Activated naive CD8-positive, alpha-beta T cell (primary cell): Measurements from ENCODE around the gene TAGLN.

Source experiments
- H3K27ac Mint-ChIP-seq: one replicate; pipeline ENCODE4 v1.8.0; 2021; ENCODE audit warnings: mixed read lengths
- H3K27me3 Mint-ChIP-seq: one replicate; pipeline ENCODE4 v1.8.0; 2021; ENCODE audit warnings: mixed read lengths
- H3K36me3 Mint-ChIP-seq: one replicate; pipeline ENCODE4 v1.8.0; 2021; ENCODE audit warnings: mixed read lengths
- H3K4me1 Mint-ChIP-seq: one replicate; pipeline ENCODE4 v1.8.0; 2021; ENCODE audit warnings: low read depth, mixed read lengths
- H3K4me3 Mint-ChIP-seq: one replicate; pipeline ENCODE4 v1.8.0; 2021; ENCODE audit warnings: mild to moderate bottlenecking, mixed read lengths
- H3K9me3 Mint-ChIP-seq: one replicate; pipeline ENCODE4 v1.8.0; 2021; ENCODE audit warnings: low read depth, mixed read lengths

The TAGLN gene

GRCh38 chr11:117248341-117248740 is 49.2 kb downstream of the TAGLN start:
- Mint-ChIP-seq H3K4me3 (no peak overlapping the region), H3K36me3 (peaks cover 12% of the 10 kb centered on the region), H3K27me3 (no peaks in the 10 kb centered on the region), H3K4me1 (no peaks in the 10 kb centered on the region), H3K27ac (no peak overlapping the region), H3K9me3 (no peaks in the 10 kb centered on the region)

GRCh38 chr11:117249571-117249970 is 50.4 kb downstream of the TAGLN start:
- Mint-ChIP-seq H3K9me3 (no peaks in the 10 kb centered on the region), H3K4me1 (no peaks in the 10 kb centered on the region), H3K27ac (no peak overlapping the region), H3K36me3 (peaks cover 12% of the 10 kb centered on the region), H3K4me3 (no peak overlapping the region), H3K27me3 (no peaks in the 10 kb centered on the region)

- peaks cover 13% of the 10 kb centered on the region for H3K36me3 Mint-ChIP-seq
- H3K4me1 Mint-ChIP-seq: no peaks in the 10 kb centered on the region
- no peaks in the 10 kb centered on the region for H3K27me3 Mint-ChIP-seq
- no peak overlapping the region for H3K4me3 Mint-ChIP-seq
- H3K27ac Mint-ChIP-seq: no peak overlapping the region
- H3K9me3 Mint-ChIP-seq: no peaks in the 10 kb centered on the region
Observed at GRCh38 chr11:117251506-117251905, 52.3 kb downstream of the TAGLN start.

DNA sequence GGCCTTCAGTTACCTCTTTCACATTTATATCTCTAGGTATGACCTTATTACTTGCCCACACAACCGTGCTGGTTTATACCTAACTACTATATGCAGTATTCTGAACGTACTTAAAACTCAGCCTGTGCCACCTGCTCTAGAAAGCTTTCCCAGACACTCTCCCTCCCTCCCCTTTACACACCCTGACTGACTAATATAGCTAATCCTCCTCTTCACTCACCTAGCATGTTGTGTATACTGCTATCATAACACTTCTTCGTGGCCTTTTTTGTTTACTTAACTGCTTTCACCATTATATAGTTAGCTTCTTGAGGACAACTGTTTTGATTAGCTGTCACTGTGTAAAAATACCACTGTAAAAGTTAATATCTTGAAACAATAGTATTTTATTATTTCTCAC is 56.8 kb downstream of the TAGLN start:
- Mint-ChIP-seq H3K27ac (no peak overlapping the region), H3K4me1 (no peaks in the 10 kb centered on the region), H3K27me3 (no peaks in the 10 kb centered on the region), H3K36me3 (peaks cover 15% of the 10 kb centered on the region), H3K4me3 (no peak overlapping the region), H3K9me3 (no peaks in the 10 kb centered on the region)

DNA sequence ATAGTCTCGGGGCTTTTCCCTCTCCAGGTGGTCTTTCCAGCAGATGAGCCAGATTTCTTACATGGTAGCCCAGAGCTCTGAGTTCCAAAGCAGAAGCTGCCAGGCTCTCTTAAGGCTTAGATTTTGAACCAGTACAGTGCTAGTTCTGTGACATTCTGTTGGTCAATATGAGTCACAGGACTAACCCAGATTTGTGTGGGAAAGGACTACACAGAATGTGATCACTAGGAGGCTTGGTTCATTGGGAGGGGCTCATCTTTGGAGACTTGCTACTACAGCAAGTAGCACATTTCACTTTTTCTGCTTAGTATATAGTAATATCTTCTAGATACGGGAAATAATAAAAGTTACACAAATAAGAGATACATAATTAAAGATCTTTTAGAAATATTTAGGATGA is 57.4 kb downstream of the TAGLN start:
- H3K27me3 Mint-ChIP-seq: no peaks in the 10 kb centered on the region
- H3K27ac Mint-ChIP-seq: no peak overlapping the region
- H3K4me3 Mint-ChIP-seq: no peak overlapping the region
- no peaks in the 10 kb centered on the region for H3K4me1 Mint-ChIP-seq
- peaks cover 14% of the 10 kb centered on the region for H3K36me3 Mint-ChIP-seq
- H3K9me3 Mint-ChIP-seq: no peaks in the 10 kb centered on the region
